HCT116 (cell line): ENCODE results near the gene CAVIN1. TPM values are rescaled to one million over a fixed set of nuclear protein-coding genes. Genes with fewer than 3 reads are reported as not detected.

Experiments used
- ATAC-seq: fragments of 200-7000 bp; cut with Tn5 transposase; 2 replicates; pipeline ENCODE4 v1.9.1; 2020; ENCODE audit warnings: mild to moderate bottlenecking, moderate library complexity
- BruUV-seq: library from RNA; stranded (reverse); fragments of 400-500 nt; replicated peaks from 2 replicates; lab custom pipeline; 2021; lab: Mats Ljungman, UMichigan
- CTCF ChIA-PET: fragments of 300-600 bp; sonication (Branson Sonifier 250); formaldehyde crosslinking; loops from one replicate; lab custom pipeline; 2021; ENCODE audit warnings: antibody characterized with exemption; lab: Charles Lee
- POLR2A ChIA-PET: fragments of 300-600, 350-600 bp; sonication (Branson Sonifier 250); formaldehyde crosslinking; loops from one replicate; lab custom pipeline; 2021; ENCODE audit warnings: antibody characterized with exemption; lab: Charles Lee
- RAD21 ChIA-PET, 2 experiments: fragments of 300-600 bp; sonication (Branson Sonifier 250); formaldehyde crosslinking; loops; one replicate each; lab custom pipeline; 2023; ENCODE audit warnings: low total read pairs in 2 of 2; ENCODE audit not compliant: uncharacterized antibody in 2 of 2, unreplicated experiment in 2 of 2, low non-redundant PET in 1 of 2; lab: Charles Lee
- DNase-seq: peaks from one replicate; pipeline ENCODE4 v3.0.0-alpha.2; 2010; ENCODE audit warnings: low read depth, low spot score
- H2AFZ ChIP-seq: fragments of 200-600 bp; shearing (Covaris generic), sonication (generic); 2 replicates; pipeline ENCODE4 v1.6.1; 2017; ENCODE audit warnings: low read depth, mixed run types, mixed read lengths, antibody characterized with exemption, low read length; ENCODE audit not compliant: poor library complexity, severe bottlenecking
- H3K27ac ChIP-seq: 2 replicates; pipeline ENCODE4 v1.5.1; 2012; ENCODE audit warnings: low read depth, low read length
- H3K27me3 ChIP-seq: fragments of 200-600 bp; sonication (generic); 2 replicates; pipeline ENCODE4 v1.6.1; 2016; ENCODE audit warnings: mixed run types, low read length, mixed read lengths; ENCODE audit not compliant: insufficient read depth
- H3K36me3 ChIP-seq, 2 experiments: fragments of 200-500 bp in 1 of 2; fragments of 200-600 bp in 1 of 2; sonication (Bioruptor generic) in 1 of 2; sonication (generic) in 1 of 2; 2 replicates each; pipeline versions ENCODE4 v1.5.1 to v1.6.1; 2014 to 2016; ENCODE audit warnings: low read length in 2 of 2, inconsistent platforms in 1 of 2, mixed read lengths in 1 of 2, mixed run types in 1 of 2; ENCODE audit not compliant: insufficient read depth in 2 of 2, control insufficient read depth in 1 of 2
- H3K4me1 ChIP-seq, 2 experiments: fragments of 200-600 bp in 1 of 2; sonication (generic) in 1 of 2; 2 replicates each; pipeline versions ENCODE4 v1.5.1 to v1.6.1; 2012 to 2017; ENCODE audit warnings: low read length in 2 of 2, inconsistent platforms in 1 of 2, mild to moderate bottlenecking in 1 of 2, mixed read lengths in 1 of 2, mixed run types in 1 of 2, moderate library complexity in 1 of 2; ENCODE audit not compliant: insufficient read depth in 2 of 2, control insufficient read depth in 1 of 2
- H3K4me2 ChIP-seq: fragments of 200-600 bp; sonication (generic); 2 replicates; pipeline ENCODE4 v1.6.1; 2017; ENCODE audit warnings: mixed run types, low read length, mixed read lengths
- H3K4me3 ChIP-seq, 2 experiments: fragments of 200-600 bp in 1 of 2; sonication (generic) in 1 of 2; replicated peaks in 1 of 2; 2 replicates each; pipeline ENCODE4 v1.5.1; 2011 to 2016; ENCODE audit warnings: low read length in 2 of 2, control low read depth in 1 of 2, low read depth in 1 of 2, mild to moderate bottlenecking in 1 of 2, mixed read lengths in 1 of 2, mixed run types in 1 of 2
- H3K79me2 ChIP-seq: fragments of 200-600 bp; sonication (generic); 2 replicates; pipeline ENCODE4 v1.6.1; 2017; ENCODE audit warnings: mild to moderate bottlenecking, mixed run types, low read length, moderate library complexity, mixed read lengths; ENCODE audit not compliant: insufficient read depth
- H3K9ac ChIP-seq: fragments of 200-600 bp; sonication (generic); 2 replicates; pipeline ENCODE4 v1.6.1; 2016; ENCODE audit warnings: low read length, mixed read lengths
- H3K9me2 ChIP-seq: fragments of 200-600 bp; sonication (generic), shearing (Covaris generic); 2 replicates; pipeline ENCODE4 v1.6.1; 2017; ENCODE audit warnings: mixed run types, mild to moderate bottlenecking, moderate library complexity; ENCODE audit not compliant: insufficient read depth
- H3K9me3 ChIP-seq, 2 experiments: fragments of 200-500 bp in 1 of 2; fragments of 200-600 bp in 1 of 2; sonication (Bioruptor generic) in 1 of 2; sonication (generic) in 1 of 2; 2 replicates each; pipeline ENCODE4 v1.6.1; 2014 to 2017; ENCODE audit warnings: low read length in 2 of 2, mixed read lengths in 2 of 2, inconsistent platforms in 1 of 2, low read depth in 1 of 2, mild to moderate bottlenecking in 1 of 2, mixed run types in 1 of 2, moderate library complexity in 1 of 2; ENCODE audit not compliant: control insufficient read depth in 1 of 2, insufficient read depth in 1 of 2
- H4K20me1 ChIP-seq: fragments of 200-600 bp; sonication (generic), shearing (Covaris generic); 2 replicates; pipeline ENCODE4 v1.6.1; 2017; ENCODE audit warnings: mixed run types, mild to moderate bottlenecking, moderate library complexity; ENCODE audit not compliant: insufficient read depth
- ATF3 ChIP-seq: IDR thresholded peaks from 2 replicates; pipeline ENCODE4 v1.6.1; 2012
- CBX3 ChIP-seq: IDR thresholded peaks from 2 replicates; pipeline ENCODE4 v1.6.1; 2012; ENCODE audit warnings: low read depth
- CEBPB ChIP-seq: IDR thresholded peaks from 2 replicates; pipeline ENCODE4 v1.6.1; 2012; ENCODE audit warnings: low read depth
- CTCF ChIP-seq, 3 experiments: fragments of 200-600 bp in 1 of 3; sonication (generic) in 1 of 3; IDR thresholded peaks in 2 of 3; conservative IDR thresholded peaks in 1 of 3; 2 replicates each; pipeline ENCODE4 v1.5.1; 2012 to 2017; ENCODE audit warnings: low read depth in 2 of 3, low read length in 2 of 3, antibody characterized with exemption in 1 of 3, borderline replicate concordance in 1 of 3, control low read depth in 1 of 3, mild to moderate bottlenecking in 1 of 3, mixed read lengths in 1 of 3, mixed run types in 1 of 3, moderate library complexity in 1 of 3; ENCODE audit not compliant: insufficient read depth in 1 of 3
- EGR1 ChIP-seq: IDR thresholded peaks from 2 replicates; pipeline ENCODE4 v1.6.1; 2012; ENCODE audit warnings: low read depth
- ELF1 ChIP-seq: IDR thresholded peaks from 2 replicates; pipeline ENCODE4 v1.6.1; 2012; ENCODE audit warnings: low read depth, borderline replicate concordance
- FOSL1 ChIP-seq: IDR thresholded peaks from 2 replicates; pipeline ENCODE4 v1.6.1; 2012; ENCODE audit warnings: low read depth
- JUND ChIP-seq: IDR thresholded peaks from 2 replicates; pipeline ENCODE4 v1.6.1; 2012
- MAX ChIP-seq: IDR thresholded peaks from 2 replicates; pipeline ENCODE4 v1.6.1; 2012
- POLR2A ChIP-seq: IDR thresholded peaks from 2 replicates; pipeline ENCODE4 v1.7.0; 2011; ENCODE audit warnings: borderline replicate concordance; ENCODE audit not compliant: insufficient read depth, insufficient read length; ENCODE audit errors: extremely low read depth
- RAD21 ChIP-seq: IDR thresholded peaks from 2 replicates; pipeline ENCODE4 v1.6.1; 2012; ENCODE audit warnings: low read depth, mild to moderate bottlenecking
- REST ChIP-seq: IDR thresholded peaks from 2 replicates; pipeline ENCODE4 v1.6.1; 2012; ENCODE audit warnings: low read depth
- SIN3A ChIP-seq: IDR thresholded peaks from 2 replicates; pipeline ENCODE4 v1.6.1; 2012; ENCODE audit warnings: low read depth
- SP1 ChIP-seq: IDR thresholded peaks from 2 replicates; pipeline ENCODE4 v1.6.1; 2012; ENCODE audit warnings: low read depth
- SRF ChIP-seq: IDR thresholded peaks from 2 replicates; pipeline ENCODE4 v1.6.1; 2012; ENCODE audit warnings: low read depth
- TCF7L2 ChIP-seq: IDR thresholded peaks from 2 replicates; pipeline ENCODE4 v1.7.0; 2011; ENCODE audit warnings: borderline replicate concordance, inconsistent platforms; ENCODE audit not compliant: insufficient read depth, insufficient read length; ENCODE audit errors: extremely low read depth
- ZBTB33 ChIP-seq: IDR thresholded peaks from 2 replicates; pipeline ENCODE4 v1.6.1; 2011; ENCODE audit warnings: mild to moderate bottlenecking, low read length, moderate library complexity; ENCODE audit not compliant: insufficient replicate concordance; ENCODE audit errors: extremely low read depth
- ZNF274 ChIP-seq: fragments of 200-500 bp; sonication (Bioruptor generic); IDR thresholded peaks from 2 replicates; pipeline ENCODE4 v1.6.1; 2014; ENCODE audit warnings: mild to moderate bottlenecking, low read depth, low read length, inconsistent platforms
- intact Hi-C: fragments of 100-400 bp; cut with micrococcal nuclease; formaldehyde crosslinking; loops from 2 replicates; pipeline ENCODE4 v1.10.0; 2022
- total RNA-seq: library from RNA; stranded (reverse); gene quantifications from one replicate; pipeline ENCODE4 v1.2.1, GENCODE V29; 2021; ENCODE audit not compliant: unreplicated experiment

The CAVIN1 gene
- total RNA-seq, 1 experiment from 2014 or later, result 79.7 TPM

- ChIA-PET POLR2A (interaction anchor here (0.6 kb wide), 1 partner anchor 21 kb away, joined by 3 read pairs; no protein-coding TSS in a partner anchor), CTCF (no interaction called here), RAD21 (no interaction called here)
- peaks cover 0 to 8% of the 10 kb centered on the region in 2 experiments; a peak in 2 of 4 replicates for H3K4me1 ChIP-seq
- ATAC-seq (no peak), DNase-seq (no peak)
- peaks cover 35 to 39% of the 10 kb centered on the region in 2 experiments for H3K36me3 ChIP-seq
- intact Hi-C loops, result loop anchor here (5.0 kb wide), 1 partner anchor 34 kb away; no protein-coding TSS in a partner anchor
- H3K4me2 ChIP-seq, result no peak overlapping the region
- no peaks in the 10 kb centered on the region for H4K20me1 ChIP-seq
- H3K27me3 ChIP-seq, result no peaks in the 10 kb centered on the region
- TF ChIP-seq CTCF (IDR thresholded peaks at IDR 0.05 in 2 of 3, conservative IDR thresholded peaks at IDR 0.05 in 1 of 3; ENCODE audit: borderline replicate concordance in 1 of 3, insufficient read depth in 1 of 3, low read depth in 2 of 3, low read length in 2 of 3) (no peak), ATF3 (no peak), ELF1 (no peak), RAD21 (no peak), SIN3A (no peak), REST (no peak), SRF (no peak), CBX3 (no peak), EGR1 (no peak), SP1 (no peak), ZBTB33 (no peak), CEBPB (no peak), POLR2A (no peak), JUND (no peak), MAX (no peak), ZNF274 (no peak), TCF7L2 (no peak), FOSL1 (no peak)
- no peak overlapping the region for H3K9ac ChIP-seq
- H3K27ac ChIP-seq, result no peak overlapping the region
- H3K4me3 ChIP-seq, result no peak overlapping the region
- H3K9me2 ChIP-seq, result no peaks in the 10 kb centered on the region
- BruUV-seq, result no TSS peak
- H2AFZ ChIP-seq, result no peak overlapping the region
- 0 out of 2 replicates have a peak, but pooled peaks cover 3% of the 10 kb centered on the region for H3K79me2 ChIP-seq
- no peaks in the 10 kb centered on the region for H3K9me3 ChIP-seq
Observed at GRCh38 chr17:42467889-42468288, 44.8 kb upstream of the CAVIN1 start.
